Measurements from ENCODE around the gene OR4K13. TPM values are rescaled to one million over a fixed set of nuclear protein-coding genes. Genes with fewer than 3 reads are reported as not detected.

The OR4K13 gene
- total and polyA plus RNA-seq, 2 donors (not counting 3 experiments of a cell fraction or from before 2014, with no cell fraction given), result not detected

DNA sequence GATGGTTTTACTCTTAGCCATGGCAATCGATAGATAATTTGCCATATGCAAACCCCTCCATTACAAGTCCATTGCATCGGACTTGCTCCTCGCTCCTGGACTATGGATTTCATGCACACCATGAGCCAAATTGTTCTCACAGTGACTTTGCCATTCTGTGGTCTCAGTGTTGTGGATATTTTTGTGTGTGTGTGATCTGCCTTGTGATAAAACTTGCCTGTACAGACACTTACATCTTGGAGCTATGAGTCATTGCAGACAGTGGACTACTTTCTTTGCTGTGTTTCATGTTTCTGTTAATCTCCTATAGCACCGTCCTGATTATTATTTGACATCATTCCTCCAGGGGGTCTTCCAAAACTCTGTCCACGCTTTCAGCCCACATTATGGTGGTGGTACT is 8.4 kb upstream of the OR4K13 start:
- H3K4me3 ChIP-seq (replicated peaks in 1 of 3; ENCODE audit: insufficient read depth in 1 of 3, low read depth in 1 of 3, low read length in 3 of 3), result no peak overlapping the region
- H3K36me3 ChIP-seq (ENCODE audit: control insufficient read depth in 2 of 2, extremely low read depth in 1 of 2, insufficient read depth in 2 of 2, low read length in 2 of 2), result no peaks in the 10 kb centered on the region
- TF ChIP-seq, protein P1, sequence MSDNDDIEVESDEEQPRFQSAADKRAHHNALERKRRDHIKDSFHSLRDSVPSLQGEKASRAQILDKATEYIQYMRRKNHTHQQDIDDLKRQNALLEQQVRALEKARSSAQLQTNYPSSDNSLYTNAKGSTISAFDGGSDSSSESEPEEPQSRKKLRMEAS (IDR thresholded peaks at IDR 0.05; ENCODE audit: insufficient read depth, insufficient read length), result no peak
- no peak for TF ChIP-seq POLR2A (IDR thresholded peaks at IDR 0.05; ENCODE audit: low read depth, low read length)
- no peak for TF ChIP-seq FOS (IDR thresholded peaks at IDR 0.05; ENCODE audit: borderline replicate concordance, insufficient read depth, low read length)
- TF ChIP-seq EZH2 (IDR thresholded peaks at IDR 0.05; ENCODE audit: borderline replicate concordance, low read depth, low read length, severe bottlenecking), result no peak
- no peak for TF ChIP-seq MYC (IDR thresholded peaks at IDR 0.05; ENCODE audit: low read depth, low read length)
- no TSS peak for BruUV-seq (replicated peaks)
- no peaks in the 10 kb centered on the region for H3K4me1 ChIP-seq (ENCODE audit: control insufficient read depth, extremely low read depth, insufficient read depth, low read length)
- no peaks in the 10 kb centered on the region for H3K9me1 ChIP-seq (replicated peaks; ENCODE audit: control insufficient read depth, extremely low read depth, insufficient read depth, low read length)
- dilution Hi-C loops (cut with MboI; ENCODE audit: extremely low pct_ligation_motif_present, low sequenced_read_pairs) (no loop called here), intact Hi-C loops (cut with micrococcal nuclease) (no loop called here)
- POLR2A ChIA-PET, result no interaction called here
- no peak overlapping the region for H3K4me2 ChIP-seq (ENCODE audit: insufficient read depth, low read length)
- FAIRE-seq (no peak), DNase-seq (ENCODE audit: low read depth, low spot score) (no peak)
- no peaks in the 10 kb centered on the region for H4K20me1 ChIP-seq (replicated peaks; ENCODE audit: control insufficient read depth, extremely low read depth, insufficient read depth, low read length)
- CTCF ChIA-PET, result no interaction called here
- H3K9ac ChIP-seq (replicated peaks; ENCODE audit: extremely low read depth, insufficient read depth, low read length), result no peak overlapping the region
- no peaks in the 10 kb centered on the region for H3K79me2 ChIP-seq (ENCODE audit: control insufficient read depth, insufficient read depth, low read length)
- no peaks in the 10 kb centered on the region for H3K27me3 ChIP-seq (ENCODE audit: control insufficient read depth in 2 of 2, insufficient read depth in 2 of 2, low read length in 2 of 2)
- H3K9me3 ChIP-seq (replicated peaks; ENCODE audit: control insufficient read depth, insufficient read depth, low read length), result peaks cover 3% of the 10 kb centered on the region
- no peak overlapping the region for H2AFZ ChIP-seq (ENCODE audit: low read depth, low read length)
- H3K27ac ChIP-seq (ENCODE audit: insufficient read depth, low read depth, low read length), result no peak overlapping the region

DNA sequence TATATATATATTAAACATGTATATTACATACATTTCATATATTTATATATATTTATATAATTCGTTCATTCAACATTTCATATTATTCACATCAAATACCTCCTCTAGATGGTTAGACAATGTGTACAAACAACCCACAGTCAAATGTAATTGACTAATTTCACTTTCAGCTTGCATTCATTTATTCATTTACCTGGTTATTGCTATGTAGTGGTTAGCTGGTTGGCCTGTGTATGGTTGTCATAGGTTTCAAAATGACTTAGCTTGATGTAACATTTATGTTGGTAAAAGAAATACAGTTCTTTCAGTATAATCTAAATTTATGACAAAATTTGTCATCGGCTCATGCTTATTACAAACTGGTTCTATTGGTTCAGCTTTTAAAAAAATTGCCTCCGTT is 389 bp downstream of the OR4K13 start:
- intact Hi-C loops (cut with micrococcal nuclease) (no loop called here), dilution Hi-C loops (cut with MboI; ENCODE audit: extremely low pct_ligation_motif_present, low sequenced_read_pairs) (no loop called here)
- no peaks in the 10 kb centered on the region for H4K20me1 ChIP-seq (replicated peaks; ENCODE audit: control insufficient read depth, extremely low read depth, insufficient read depth, low read length)
- H3K27ac ChIP-seq (ENCODE audit: insufficient read depth, low read depth, low read length), result no peak overlapping the region
- no peaks in the 10 kb centered on the region for H3K36me3 ChIP-seq (ENCODE audit: control insufficient read depth in 2 of 2, extremely low read depth in 1 of 2, insufficient read depth in 2 of 2, low read length in 2 of 2)
- TF ChIP-seq POLR2AphosphoS5 (IDR thresholded peaks at IDR 0.05; ENCODE audit: insufficient read depth, low read depth, low read length) (no peak), FOS (IDR thresholded peaks at IDR 0.05; ENCODE audit: borderline replicate concordance, insufficient read depth, low read length) (no peak), MYC (IDR thresholded peaks at IDR 0.05; ENCODE audit: low read depth, low read length) (no peak), JUN (IDR thresholded peaks at IDR 0.05; ENCODE audit: borderline replicate concordance, insufficient read depth, insufficient read length, low read depth) (no peak), POLR2A (IDR thresholded peaks at IDR 0.05; ENCODE audit: low read depth, low read length) (no peak), GATA2 (IDR thresholded peaks at IDR 0.05; ENCODE audit: insufficient read depth, insufficient read length, low read depth, low read length) (no peak), EZH2 (IDR thresholded peaks at IDR 0.05; ENCODE audit: borderline replicate concordance, low read depth, low read length, severe bottlenecking) (no peak)
- TF ChIP-seq, protein P1 (IDR thresholded peaks at IDR 0.05; ENCODE audit: insufficient read depth, insufficient read length), result no peak
- TF ChIP-seq, protein P2, sequence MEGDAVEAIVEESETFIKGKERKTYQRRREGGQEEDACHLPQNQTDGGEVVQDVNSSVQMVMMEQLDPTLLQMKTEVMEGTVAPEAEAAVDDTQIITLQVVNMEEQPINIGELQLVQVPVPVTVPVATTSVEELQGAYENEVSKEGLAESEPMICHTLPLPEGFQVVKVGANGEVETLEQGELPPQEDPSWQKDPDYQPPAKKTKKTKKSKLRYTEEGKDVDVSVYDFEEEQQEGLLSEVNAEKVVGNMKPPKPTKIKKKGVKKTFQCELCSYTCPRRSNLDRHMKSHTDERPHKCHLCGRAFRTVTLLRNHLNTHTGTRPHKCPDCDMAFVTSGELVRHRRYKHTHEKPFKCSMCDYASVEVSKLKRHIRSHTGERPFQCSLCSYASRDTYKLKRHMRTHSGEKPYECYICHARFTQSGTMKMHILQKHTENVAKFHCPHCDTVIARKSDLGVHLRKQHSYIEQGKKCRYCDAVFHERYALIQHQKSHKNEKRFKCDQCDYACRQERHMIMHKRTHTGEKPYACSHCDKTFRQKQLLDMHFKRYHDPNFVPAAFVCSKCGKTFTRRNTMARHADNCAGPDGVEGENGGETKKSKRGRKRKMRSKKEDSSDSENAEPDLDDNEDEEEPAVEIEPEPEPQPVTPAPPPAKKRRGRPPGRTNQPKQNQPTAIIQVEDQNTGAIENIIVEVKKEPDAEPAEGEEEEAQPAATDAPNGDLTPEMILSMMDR (IDR thresholded peaks at IDR 0.05; ENCODE audit: extremely low read depth in 1 of 2, insufficient read depth in 1 of 2, low read depth in 1 of 2, low read length in 2 of 2), result no peak
- no peaks in the 10 kb centered on the region for H3K79me2 ChIP-seq (ENCODE audit: control insufficient read depth, insufficient read depth, low read length)
- no peaks in the 10 kb centered on the region for H3K9me1 ChIP-seq (replicated peaks; ENCODE audit: control insufficient read depth, extremely low read depth, insufficient read depth, low read length)
- H3K4me3 ChIP-seq (replicated peaks in 1 of 3; ENCODE audit: insufficient read depth in 1 of 3, low read depth in 1 of 3, low read length in 3 of 3), result no peak overlapping the region
- H3K9me3 ChIP-seq (replicated peaks; ENCODE audit: control insufficient read depth, insufficient read depth, low read length), result peaks cover 7% of the 10 kb centered on the region
- no peak overlapping the region for H2AFZ ChIP-seq (ENCODE audit: low read depth, low read length)
- H3K27me3 ChIP-seq (ENCODE audit: control insufficient read depth in 2 of 2, insufficient read depth in 2 of 2, low read length in 2 of 2), result no peaks in the 10 kb centered on the region
- DNase-seq (ENCODE audit: low read depth, low spot score) (no peak), FAIRE-seq (no peak)
- H3K4me1 ChIP-seq (ENCODE audit: control insufficient read depth, extremely low read depth, insufficient read depth, low read length), result no peaks in the 10 kb centered on the region
- no peak overlapping the region for H3K9ac ChIP-seq (replicated peaks; ENCODE audit: extremely low read depth, insufficient read depth, low read length)
- BruUV-seq (replicated peaks), result no TSS peak
- POLR2A ChIA-PET, result no interaction called here
- CTCF ChIA-PET, result no interaction called here
- H3K4me2 ChIP-seq (ENCODE audit: insufficient read depth, low read length), result no peak overlapping the region
